GM23338 (cell line): ENCODE data around the gene GNPTAB. TPM values are rescaled to one million over a fixed set of nuclear protein-coding genes. Genes with fewer than 3 reads are reported as not detected.

Experiments used
- ATAC-seq: fragments of 200-7000 bp; cut with Tn5 transposase; 3 replicates; pipeline ENCODE4 v1.9.1; 2020
- DNase-seq: peaks from one replicate; pipeline ENCODE4 v3.0.0-alpha.2; 2015; ENCODE audit warnings: low spot score
- H2AFZ ChIP-seq: fragments of 200-600 bp; sonication (generic); 2 replicates; pipeline ENCODE4 v1.8.0; 2016; ENCODE audit warnings: antibody characterized with exemption, mild to moderate bottlenecking, moderate library complexity
- H3F3A ChIP-seq: fragments of 200-600 bp; sonication (generic); replicated peaks from 2 replicates; pipeline ENCODE4 v1.8.0; 2017; ENCODE audit warnings: antibody characterized with exemption, mixed run types, low read depth
- H3K27ac ChIP-seq: fragments of 200-600 bp; sonication (generic); 2 replicates; pipeline ENCODE4 v1.6.1; 2016; ENCODE audit warnings: low read depth
- H3K27me3 ChIP-seq: fragments of 200-600 bp; sonication (generic); 2 replicates; pipeline ENCODE4 v1.8.0; 2016; ENCODE audit warnings: mild to moderate bottlenecking, mixed run types, moderate library complexity; ENCODE audit not compliant: insufficient read depth
- H3K36me3 ChIP-seq: fragments of 200-600 bp; sonication (generic); 2 replicates; pipeline ENCODE4 v1.8.0; 2016; ENCODE audit warnings: mild to moderate bottlenecking; ENCODE audit not compliant: insufficient read depth
- H3K4me1 ChIP-seq: fragments of 200-600 bp; sonication (generic); 2 replicates; pipeline ENCODE4 v1.8.0; 2016; ENCODE audit warnings: mild to moderate bottlenecking, moderate library complexity; ENCODE audit not compliant: insufficient read depth
- H3K4me2 ChIP-seq: fragments of 200-600 bp; sonication (generic); 2 replicates; pipeline ENCODE4 v1.7.1; 2017; ENCODE audit warnings: mixed run types
- H3K4me3 ChIP-seq: fragments of 200-600 bp; sonication (generic); 2 replicates; pipeline ENCODE4 v1.6.1; 2016; ENCODE audit warnings: mixed run types
- H3K79me2 ChIP-seq: fragments of 200-600 bp; sonication (generic); replicated peaks from 2 replicates; pipeline ENCODE4 v1.8.0; 2017; ENCODE audit warnings: mild to moderate bottlenecking; ENCODE audit not compliant: insufficient read depth
- H3K9me2 ChIP-seq: fragments of 200-600 bp; sonication (generic); 2 replicates; pipeline ENCODE4 v1.8.0; 2017; ENCODE audit not compliant: insufficient read depth
- H4K20me1 ChIP-seq: fragments of 200-600 bp; sonication (generic); replicated peaks from 2 replicates; pipeline ENCODE4 v1.8.0; 2017; ENCODE audit warnings: mild to moderate bottlenecking; ENCODE audit not compliant: insufficient read depth
- H3K27ac Mint-ChIP-seq: 2 replicates; pipeline ENCODE4 v1.8.0; 2020; ENCODE audit warnings: inconsistent platforms, mild to moderate bottlenecking, moderate library complexity, mixed read lengths
- H3K27me3 Mint-ChIP-seq: 3 replicates; pipeline ENCODE4 v1.8.0; 2022; ENCODE audit warnings: low read depth, mild to moderate bottlenecking, moderate library complexity, mixed read lengths, inconsistent platforms; ENCODE audit not compliant: insufficient read depth, poor library complexity
- H3K36me3 Mint-ChIP-seq: 3 replicates; pipeline ENCODE4 v1.8.0; 2021; ENCODE audit warnings: low read depth, mild to moderate bottlenecking, inconsistent platforms, moderate library complexity, mixed read lengths
- H3K4me1 Mint-ChIP-seq: 3 replicates; pipeline ENCODE4 v1.8.0; 2020; ENCODE audit warnings: mild to moderate bottlenecking, inconsistent platforms, mixed read lengths
- H3K4me3 Mint-ChIP-seq: 3 replicates; pipeline ENCODE4 v1.8.0; 2021; ENCODE audit warnings: moderate library complexity, mild to moderate bottlenecking, inconsistent platforms, mixed read lengths
- H3K9me3 Mint-ChIP-seq: 3 replicates; pipeline ENCODE4 v1.8.0; 2020; ENCODE audit warnings: moderate library complexity, mild to moderate bottlenecking, inconsistent platforms, mixed read lengths
- CREB1 ChIP-seq: fragments of 250-450 bp; sonication (Bioruptor Pico); IDR thresholded peaks from 2 replicates; pipeline ENCODE4 v1.5.0; 2020; ENCODE audit warnings: low read depth, mild to moderate bottlenecking, moderate library complexity
- CTCF ChIP-seq, 2 experiments: fragments of 200-600 bp in 1 of 2; sonication (generic) in 1 of 2; conservative IDR thresholded peaks; 2 replicates each; pipeline versions ENCODE4 v1.5.1 to v1.6.1; 2016 to 2017; ENCODE audit warnings: antibody characterized with exemption in 2 of 2, low read depth in 2 of 2, mild to moderate bottlenecking in 2 of 2, moderate library complexity in 1 of 2
- ETS1 ChIP-seq: IDR thresholded peaks from 2 replicates; pipeline ENCODE4 v1.6.1; 2016; ENCODE audit warnings: antibody characterized with exemption
- EZH2 ChIP-seq: fragments of 200-600 bp; sonication (generic); IDR thresholded peaks from one replicate; pipeline ENCODE4 v1.8.0; 2017; ENCODE audit warnings: antibody characterized with exemption, mild to moderate bottlenecking, low read depth; ENCODE audit not compliant: unreplicated experiment
- EZH2phosphoT487 ChIP-seq: fragments of 200-600 bp; sonication (generic); IDR thresholded peaks from one replicate; pipeline ENCODE4 v1.8.1; 2018; ENCODE audit warnings: antibody characterized with exemption; ENCODE audit not compliant: unreplicated experiment
- JUNB ChIP-seq: IDR thresholded peaks from one replicate; pipeline ENCODE4 v1.6.1; 2016; ENCODE audit warnings: antibody characterized with exemption; ENCODE audit not compliant: unreplicated experiment
- NANOG ChIP-seq: IDR thresholded peaks from 2 replicates; pipeline ENCODE4 v1.6.1; 2016; ENCODE audit warnings: antibody characterized with exemption, borderline replicate concordance
- POLR2AphosphoS5 ChIP-seq: IDR thresholded peaks from 2 replicates; pipeline ENCODE4 v1.6.1; 2016; ENCODE audit warnings: antibody characterized with exemption, low read depth
- STAT1 ChIP-seq: IDR thresholded peaks from one replicate; pipeline ENCODE4 v1.6.1; 2016; ENCODE audit warnings: antibody characterized with exemption; ENCODE audit not compliant: unreplicated experiment
- ZNF114 ChIP-seq: fragments of 250-450 bp; sonication (Bioruptor Pico); IDR thresholded peaks from 2 replicates; pipeline ENCODE4 v1.5.0; 2020; ENCODE audit warnings: mild to moderate bottlenecking, moderate library complexity
- ZNF331 ChIP-seq: fragments of 250-450 bp; sonication (Bioruptor Pico); IDR thresholded peaks from 2 replicates; pipeline ENCODE4 v1.5.0; 2020; ENCODE audit warnings: low read depth, mild to moderate bottlenecking, moderate library complexity
- ZNF462 ChIP-seq: fragments of 250-450 bp; sonication (Bioruptor Pico); IDR thresholded peaks from 2 replicates; pipeline ENCODE4 v1.5.0; 2020; ENCODE audit warnings: mild to moderate bottlenecking, moderate library complexity
- polyA plus RNA-seq: library from polyadenylated mRNA; unstranded; fragments of >200 nt; fragmentation: Nextera tagmentation; extraction: Ambion mirVana; gene quantifications from 2 replicates; pipeline ENCODE4 v1.2.1, GENCODE V29; 2016
- total RNA-seq: library from RNA; depleted of rRNA; stranded (reverse); fragments of >200 nt; shearing (Covaris generic); gene quantifications from 2 replicates; pipeline ENCODE4 v1.2.3, GENCODE V29; 2014
- TF ChIP-seq, protein P1 (sequence below): IDR thresholded peaks from one replicate; pipeline ENCODE4 v1.6.1; 2018; ENCODE audit warnings: antibody characterized with exemption; ENCODE audit not compliant: unreplicated experiment

GNPTAB gene
- total and polyA plus RNA-seq, 2 experiments from 2014 or later: 23.6 to 58.3 TPM

DNA sequence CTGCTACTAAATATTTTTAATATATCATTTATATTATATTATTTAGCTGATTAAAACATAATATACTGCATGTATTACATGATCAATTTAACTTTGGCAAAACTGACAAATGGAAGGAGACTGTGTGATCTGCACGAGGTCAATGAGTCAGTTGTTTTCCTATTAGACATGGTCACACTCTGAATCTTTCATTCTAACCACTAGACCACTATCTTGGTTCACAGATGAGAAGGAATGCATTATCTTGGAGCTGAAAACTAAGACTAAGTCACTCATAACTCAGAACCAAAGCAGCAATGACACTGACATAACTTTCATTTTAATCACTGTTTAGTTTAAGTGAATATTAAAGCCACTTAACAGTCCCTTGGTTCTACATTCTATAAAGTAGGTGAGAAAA lies 37.4 kb downstream of the GNPTAB start:
- H3K27me3 ChIP-seq: no peaks in the 10 kb centered on the region
- peaks cover 4% of the 10 kb centered on the region; the same call in 1 of the 2 replicates for H3K36me3 ChIP-seq
- H3K4me2 ChIP-seq: no peak overlapping the region
- Mint-ChIP-seq H3K4me3 (no peak overlapping the region), H3K4me1 (peaks cover 4% of the 10 kb centered on the region; the same call in 2 of the 3 replicates), H3K9me3 (no peaks in the 10 kb centered on the region), H3K36me3 (no peaks in the 10 kb centered on the region; the same call in 1 of the 3 replicates), H3K27ac (no peak overlapping the region), H3K27me3 (no peaks in the 10 kb centered on the region)
- no peaks in the 10 kb centered on the region for H3K4me1 ChIP-seq
- peaks cover 8% of the 10 kb centered on the region for H4K20me1 ChIP-seq
- H2AFZ ChIP-seq: no peak overlapping the region
- no peak overlapping the region for H3K27ac ChIP-seq
- DNase-seq: no peak
- ATAC-seq: no peak
- no peak overlapping the region for H3K4me3 ChIP-seq
- H3K79me2 ChIP-seq: peaks cover 12% of the 10 kb centered on the region
- H3K9me2 ChIP-seq: no peaks in the 10 kb centered on the region
- no peak for TF ChIP-seq NANOG
- TF ChIP-seq ZNF462 (CRISPR knock-in tag): no peak
- TF ChIP-seq JUNB: no peak
- no peak for TF ChIP-seq STAT1
- TF ChIP-seq, protein P1, sequence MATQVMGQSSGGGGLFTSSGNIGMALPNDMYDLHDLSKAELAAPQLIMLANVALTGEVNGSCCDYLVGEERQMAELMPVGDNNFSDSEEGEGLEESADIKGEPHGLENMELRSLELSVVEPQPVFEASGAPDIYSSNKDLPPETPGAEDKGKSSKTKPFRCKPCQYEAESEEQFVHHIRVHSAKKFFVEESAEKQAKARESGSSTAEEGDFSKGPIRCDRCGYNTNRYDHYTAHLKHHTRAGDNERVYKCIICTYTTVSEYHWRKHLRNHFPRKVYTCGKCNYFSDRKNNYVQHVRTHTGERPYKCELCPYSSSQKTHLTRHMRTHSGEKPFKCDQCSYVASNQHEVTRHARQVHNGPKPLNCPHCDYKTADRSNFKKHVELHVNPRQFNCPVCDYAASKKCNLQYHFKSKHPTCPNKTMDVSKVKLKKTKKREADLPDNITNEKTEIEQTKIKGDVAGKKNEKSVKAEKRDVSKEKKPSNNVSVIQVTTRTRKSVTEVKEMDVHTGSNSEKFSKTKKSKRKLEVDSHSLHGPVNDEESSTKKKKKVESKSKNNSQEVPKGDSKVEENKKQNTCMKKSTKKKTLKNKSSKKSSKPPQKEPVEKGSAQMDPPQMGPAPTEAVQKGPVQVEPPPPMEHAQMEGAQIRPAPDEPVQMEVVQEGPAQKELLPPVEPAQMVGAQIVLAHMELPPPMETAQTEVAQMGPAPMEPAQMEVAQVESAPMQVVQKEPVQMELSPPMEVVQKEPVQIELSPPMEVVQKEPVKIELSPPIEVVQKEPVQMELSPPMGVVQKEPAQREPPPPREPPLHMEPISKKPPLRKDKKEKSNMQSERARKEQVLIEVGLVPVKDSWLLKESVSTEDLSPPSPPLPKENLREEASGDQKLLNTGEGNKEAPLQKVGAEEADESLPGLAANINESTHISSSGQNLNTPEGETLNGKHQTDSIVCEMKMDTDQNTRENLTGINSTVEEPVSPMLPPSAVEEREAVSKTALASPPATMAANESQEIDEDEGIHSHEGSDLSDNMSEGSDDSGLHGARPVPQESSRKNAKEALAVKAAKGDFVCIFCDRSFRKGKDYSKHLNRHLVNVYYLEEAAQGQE: no peak
- TF ChIP-seq ZNF114 (CRISPR knock-in tag): no peak
- no peak for TF ChIP-seq CTCF (conservative IDR thresholded peaks at IDR 0.05; ENCODE audit: low read depth in 2 of 2)
- TF ChIP-seq ZNF331: no peak
- no peak for TF ChIP-seq CREB1 (CRISPR knock-in tag)
- TF ChIP-seq POLR2AphosphoS5: no peak
- no peak for TF ChIP-seq EZH2
- no peak for TF ChIP-seq ETS1
- no peak for TF ChIP-seq EZH2phosphoT487
- no peaks in the 10 kb centered on the region for H3F3A ChIP-seq
